T-helper 2 cell treated with Interferon-gamma antibody and Interleukin-4, amounts not matched to agents 100 ng/mL and 5 ng/mL, for 36 hours (primary cell): ENCODE results near the gene SNTG2. TPM values are rescaled to one million over a fixed set of nuclear protein-coding genes. Genes with fewer than 3 reads are reported as not detected.
"Not testable (repeated sequence)": the region's sequence is repeated elsewhere in the genome, so short reads cannot be mapped to it uniquely, and the experiment has no call there.

Experiments used
- intact Hi-C: fragments of 100-400 bp; cut with micrococcal nuclease; formaldehyde crosslinking; loops from one replicate; pipeline ENCODE4 v1.15.1; 2023
- total RNA-seq: library from RNA; stranded (reverse); gene quantifications from 2 replicates; pipeline ENCODE4 v1.2.3, GENCODE V29; 2022

Gene SNTG2
- total RNA-seq, result 0.57 TPM in 1 of 2 replicates, not detected in the other

DNA sequence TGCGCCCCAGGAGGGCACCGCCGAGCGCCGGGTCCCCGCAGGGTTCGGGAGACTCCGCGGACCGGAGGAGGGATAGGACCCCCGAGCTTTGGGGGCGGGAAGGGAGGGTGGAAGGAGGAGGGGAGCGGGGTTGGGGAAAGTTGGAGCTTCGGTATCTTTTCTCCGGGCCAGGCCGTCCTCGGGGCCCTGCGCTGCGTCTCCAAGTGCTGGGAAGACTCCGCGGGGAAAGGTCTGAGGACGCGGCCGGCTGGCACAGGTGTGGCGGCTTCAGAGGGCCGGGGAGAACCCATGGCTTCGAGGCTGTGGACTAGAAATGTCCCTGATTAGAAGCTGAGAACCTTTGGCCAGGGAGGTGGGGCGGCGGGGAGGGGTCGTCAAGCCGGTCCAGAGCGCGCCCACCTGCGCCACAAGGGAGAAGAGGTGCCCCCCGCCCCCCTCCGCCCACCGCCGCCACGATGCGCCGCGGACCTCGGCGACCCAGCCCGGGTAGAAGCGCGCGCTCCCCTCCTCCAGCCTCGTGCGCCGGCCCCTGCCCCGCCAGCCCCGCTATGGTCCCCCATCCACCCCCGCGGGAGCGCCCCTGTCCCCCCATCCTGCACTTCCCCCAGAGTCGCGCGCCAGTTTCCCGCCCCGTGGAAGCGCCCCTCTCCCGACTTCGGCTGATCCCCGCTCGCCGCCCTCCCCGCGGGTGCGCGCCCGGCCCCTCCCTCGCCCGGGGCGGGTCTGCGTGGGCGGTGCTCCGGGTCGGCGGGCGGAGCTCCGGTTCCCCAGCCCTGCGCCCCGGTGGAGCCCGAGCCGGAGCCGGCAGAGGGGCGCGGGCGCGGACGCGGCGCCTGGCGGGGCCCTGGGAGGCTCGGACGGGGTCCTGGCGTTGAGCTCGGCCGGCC lies at the start of gene SNTG2:
Gene SNTG2, plus strand, starts transcription at position 770 of the 887 bp plus-strand sequence. CDS start 148 bp downstream, outside the sequence.
- intact Hi-C loops, result loop anchor here (5.0 kb wide), 1 partner anchor 273 kb away; the partner anchor contains the start of gene TMEM18

DNA sequence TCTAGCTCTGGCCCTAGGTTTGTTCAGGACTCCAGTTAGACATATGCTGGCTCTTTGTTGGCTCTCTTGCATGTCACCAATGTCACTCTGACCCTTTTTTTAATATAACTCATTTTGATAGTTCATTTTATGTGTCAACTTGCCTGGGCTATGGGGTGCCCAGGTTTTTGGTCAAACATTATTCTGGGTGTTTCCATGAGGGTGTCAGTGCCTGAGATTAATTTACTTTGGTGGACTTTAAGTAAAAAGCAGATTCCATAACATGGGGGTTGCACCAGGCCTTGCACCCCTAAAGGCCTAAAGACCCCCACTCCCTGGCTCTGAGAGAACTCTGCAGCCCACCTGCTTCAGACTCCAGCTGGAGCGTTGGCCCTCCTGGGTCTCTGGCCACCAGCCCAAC lies 48.1 kb upstream of the SNTG2 start:
- intact Hi-C loops, result no loop called here

- intact Hi-C loops, result no loop called here
These were observed 47.3 kb upstream of the SNTG2 start for GRCh38 chr2:903223-903900.

GRCh38 chr2:904246-905024 lies 46.2 kb upstream of the SNTG2 start:
- intact Hi-C loops, result no loop called here

DNA sequence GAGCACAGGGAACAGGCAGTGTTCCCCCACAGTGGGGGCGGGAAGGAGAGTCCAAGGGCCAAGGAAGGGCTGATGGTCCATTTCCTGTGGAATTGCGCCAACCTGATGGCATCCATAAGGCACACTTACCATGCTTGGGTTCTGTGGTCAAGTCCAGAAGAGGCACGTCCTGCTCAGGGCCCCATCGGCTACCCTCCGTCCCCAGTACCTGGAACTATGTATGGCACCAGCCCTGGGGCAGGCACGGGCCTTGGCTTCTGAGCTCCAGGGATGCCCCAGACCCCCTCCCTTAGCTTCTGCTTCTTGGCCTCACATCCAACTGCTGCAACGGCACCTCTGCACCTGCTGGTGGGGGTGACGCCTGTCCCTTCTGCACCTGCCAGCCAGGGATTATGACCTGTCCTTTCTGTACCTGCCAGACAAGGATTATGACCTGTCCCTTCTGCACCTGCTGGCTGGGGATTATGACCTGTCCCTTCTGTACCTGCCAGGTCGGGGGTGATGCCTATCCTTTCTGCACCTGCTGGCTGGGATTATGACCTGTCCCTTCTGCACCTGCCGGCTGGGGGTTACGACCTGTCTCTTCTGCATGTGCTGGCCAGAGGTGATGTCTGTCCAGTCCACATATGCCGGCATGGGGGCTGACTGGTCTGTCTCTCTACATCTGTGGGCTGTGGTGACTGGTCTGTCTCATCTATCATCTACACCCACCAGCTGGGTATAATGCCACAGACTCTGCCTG lies 45.4 kb upstream of the SNTG2 start:
- intact Hi-C loops, result no loop called here

DNA sequence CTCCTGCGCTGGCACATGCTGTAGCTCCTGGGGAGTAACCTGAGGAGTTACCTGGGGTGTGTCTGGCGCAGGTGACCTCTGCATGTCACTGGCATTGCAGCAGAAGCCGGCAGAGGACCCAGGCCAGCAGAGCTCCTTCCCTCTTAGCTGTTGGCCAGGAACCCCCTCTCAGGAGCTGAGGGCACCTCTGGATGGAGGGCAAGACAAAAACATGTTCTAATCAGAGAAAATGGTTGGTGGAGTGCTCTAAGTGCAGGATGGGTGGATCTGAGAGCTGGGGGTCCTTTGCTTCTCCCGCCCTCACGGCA lies 44.9 kb upstream of the SNTG2 start:
- intact Hi-C loops, result no loop called here

GRCh38 chr2:907706-908105 lies 42.9 kb upstream of the SNTG2 start:
- intact Hi-C loops, result no loop called here

DNA sequence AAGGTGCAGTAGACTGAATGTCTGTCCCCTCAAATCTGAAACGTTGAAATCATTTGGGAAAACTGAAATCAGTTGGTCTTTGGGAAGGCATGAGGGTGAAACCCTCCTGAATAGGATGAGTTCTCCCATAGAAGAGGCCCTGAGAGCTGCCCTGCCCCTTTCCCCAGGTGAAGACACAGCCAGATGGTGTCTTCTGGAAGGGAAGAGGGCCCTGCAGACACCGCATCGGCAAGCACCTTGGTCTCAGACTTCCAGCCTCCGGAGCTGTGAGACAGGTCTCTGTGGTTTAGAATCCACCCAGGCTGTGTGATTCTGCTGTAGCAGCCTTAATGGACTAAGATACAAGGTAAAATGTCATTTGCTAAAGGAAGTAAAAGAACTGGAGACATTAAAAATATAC lies 42.1 kb upstream of the SNTG2 start:
- intact Hi-C loops, result no loop called here

GRCh38 chr2:909764-910379 lies 40.8 kb upstream of the SNTG2 start:
- intact Hi-C loops, result not testable (repeated sequence)

DNA sequence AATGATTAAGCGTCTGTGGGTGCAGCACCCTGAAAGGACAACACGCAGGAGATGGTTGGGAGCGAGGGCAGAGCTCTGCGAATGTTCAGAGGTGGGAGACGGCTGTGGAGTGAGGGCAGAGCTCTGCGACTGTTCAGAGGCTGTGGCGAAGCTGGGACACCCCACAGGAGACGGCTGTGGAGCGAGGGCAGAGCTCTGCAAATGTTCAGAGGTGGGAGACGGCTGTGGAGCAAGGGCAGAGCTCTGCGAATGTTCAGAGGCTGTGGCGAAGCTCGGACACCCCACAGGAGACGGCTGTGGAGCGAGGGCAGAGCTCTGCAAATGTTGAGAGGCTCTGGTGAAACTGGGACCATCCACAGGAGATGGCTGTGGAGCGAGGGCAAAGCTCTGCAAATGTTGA lies 40.0 kb upstream of the SNTG2 start:
- intact Hi-C loops, result no loop called here

GRCh38 chr2:915979-916378 lies 34.7 kb upstream of the SNTG2 start:
- intact Hi-C loops, result no loop called here

- intact Hi-C loops, result no loop called here
These were observed 33.7 kb upstream of the SNTG2 start for GRCh38 chr2:916935-917334.

DNA sequence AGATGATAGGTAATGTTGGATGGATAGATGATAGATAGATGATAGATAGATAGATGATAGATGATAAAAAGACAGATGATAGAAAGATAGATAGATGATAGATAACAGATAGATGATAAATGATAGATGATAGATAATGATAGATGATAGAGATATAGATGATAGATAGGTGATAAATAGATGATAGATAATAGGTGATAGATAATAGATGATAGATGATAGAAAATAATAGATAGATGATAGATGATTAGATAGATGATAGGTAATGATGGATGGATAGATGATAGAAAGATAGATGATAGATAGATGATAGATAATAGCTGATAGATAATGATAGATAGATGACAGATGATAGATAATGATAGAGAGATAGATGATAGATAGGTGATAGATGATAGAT lies 31.0 kb upstream of the SNTG2 start:
- intact Hi-C loops, result no loop called here

- intact Hi-C loops, result no loop called here
These were observed 30.1 kb upstream of the SNTG2 start for GRCh38 chr2:920573-920972.

DNA sequence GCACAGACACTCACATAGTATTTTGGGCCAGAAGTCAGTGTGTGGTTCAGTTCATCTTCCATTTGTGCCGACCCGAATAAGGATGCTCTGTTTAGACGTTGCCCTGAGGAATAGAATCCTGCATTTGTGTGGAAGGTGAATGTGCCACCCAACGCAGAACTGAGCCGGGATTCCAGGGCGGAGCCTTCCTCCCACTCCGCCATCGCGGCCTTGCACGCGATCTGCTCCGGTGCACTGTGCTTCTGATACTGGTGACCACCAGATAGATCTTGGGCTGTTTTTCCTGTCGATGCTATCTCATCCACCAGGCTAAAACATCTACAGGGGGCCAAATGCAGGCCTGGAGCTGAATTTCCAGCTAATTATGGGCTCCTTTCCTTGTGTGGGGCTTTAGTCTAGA lies 29.6 kb upstream of the SNTG2 start:
- intact Hi-C loops, result no loop called here

- intact Hi-C loops, result no loop called here
These were observed 28.5 kb upstream of the SNTG2 start for GRCh38 chr2:922185-922584.

DNA sequence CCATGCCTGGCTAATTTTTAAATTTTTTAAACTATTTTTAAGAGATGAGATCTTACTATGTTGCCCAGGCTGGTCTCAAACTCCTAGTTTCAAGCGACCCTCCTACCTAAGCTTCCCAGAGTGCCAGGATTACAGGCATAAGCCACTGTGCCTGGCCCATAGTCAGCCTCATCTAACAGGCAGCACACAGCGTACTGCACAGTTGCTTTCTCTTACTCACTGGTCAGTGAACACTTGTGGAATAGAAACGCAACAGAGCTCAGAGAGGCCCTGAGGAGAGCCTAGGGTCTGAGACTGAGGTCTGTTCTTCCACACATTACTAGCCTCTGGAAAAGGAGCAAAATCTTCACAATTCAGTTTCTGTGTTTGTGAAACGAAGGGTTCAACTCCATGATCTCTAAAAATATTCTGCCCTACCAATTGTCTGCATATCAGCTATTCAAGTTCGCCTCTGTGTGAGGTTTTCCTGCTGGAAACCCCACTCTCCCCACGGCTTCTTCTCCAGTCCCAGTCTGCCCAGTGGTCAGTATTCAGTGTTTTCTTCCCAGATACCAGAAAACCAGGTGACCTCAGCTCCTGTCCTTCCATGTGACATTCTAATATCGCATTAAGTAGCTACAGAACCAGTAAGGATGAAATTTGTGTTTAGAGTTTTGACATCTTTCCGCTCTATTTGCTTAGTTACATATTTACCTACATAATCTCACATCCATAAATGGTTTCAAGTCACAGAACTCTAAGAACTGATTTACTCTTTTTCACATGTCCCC lies 26.6 kb upstream of the SNTG2 start:
- intact Hi-C loops, result no loop called here

GRCh38 chr2:924701-925100 lies 25.9 kb upstream of the SNTG2 start:
- intact Hi-C loops, result no loop called here

GRCh38 chr2:925309-925708 lies 25.3 kb upstream of the SNTG2 start:
- intact Hi-C loops, result no loop called here

DNA sequence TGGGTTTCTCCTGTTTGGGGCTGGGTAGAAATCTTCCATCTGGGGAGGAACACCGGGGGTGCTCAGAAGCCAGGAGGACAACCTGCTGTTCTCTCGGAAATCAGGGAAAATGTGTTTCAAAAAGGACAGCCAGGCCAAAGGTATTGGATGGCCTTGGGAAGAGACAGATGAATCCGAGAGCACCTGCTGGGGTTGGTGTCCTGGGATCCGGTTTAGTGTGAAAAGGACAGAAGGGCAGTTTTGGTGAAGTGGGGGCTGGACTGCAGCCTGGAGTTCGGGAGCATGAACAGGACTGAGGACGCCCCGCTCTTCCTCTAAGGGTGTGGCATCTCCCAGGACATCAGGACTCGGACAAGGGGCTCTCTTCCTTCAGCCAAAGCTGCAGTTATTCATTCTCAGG lies 24.9 kb upstream of the SNTG2 start:
- intact Hi-C loops, result no loop called here
